GM18907 (cell line): ENCODE data around the gene CCDC141.
"Not testable (repeated sequence)": the region's sequence is repeated elsewhere in the genome, so short reads cannot be mapped to it uniquely, and the experiment has no call there.

Experiments
- ATAC-seq: cut with Tn5 transposase; IDR thresholded peaks from one replicate; pipeline ENCODE4 v1.9.1; 2021; ENCODE audit warnings: mild to moderate bottlenecking, moderate library complexity; ENCODE audit not compliant: unreplicated experiment

The CCDC141 gene

GRCh38 chr2:179049546-179050311 lies at the start of gene CCDC141:
CCDC141 (minus strand) TSS chr2:179050137; CDS start chr2:179049941, 196 bp downstream.
- ATAC-seq, result peak; percentile 67

GRCh38 chr2:179098080-179098689 lies 48.2 kb upstream of the CCDC141 start:
- no peak for ATAC-seq

GRCh38 chr2:179097131-179097530 lies 47.2 kb upstream of the CCDC141 start:
- ATAC-seq, result no peak

- peak; percentile 99 for ATAC-seq
These were observed 46.2 kb upstream of the CCDC141 start for GRCh38 chr2:179096090-179096489.

- not testable (repeated sequence) for ATAC-seq
These were observed 43.0 kb upstream of the CCDC141 start for GRCh38 chr2:179092912-179093311.

GRCh38 chr2:179082697-179083096 lies 32.8 kb upstream of the CCDC141 start:
- no peak for ATAC-seq

- no peak for ATAC-seq
These were observed 32.0 kb upstream of the CCDC141 start for GRCh38 chr2:179081954-179082353.

GRCh38 chr2:179072527-179072926 lies 22.6 kb upstream of the CCDC141 start:
- no peak for ATAC-seq

- no peak for ATAC-seq
These were observed 21.9 kb upstream of the CCDC141 start for GRCh38 chr2:179071810-179072355.

GRCh38 chr2:179070895-179071294 lies 21.0 kb upstream of the CCDC141 start:
- no peak for ATAC-seq

- ATAC-seq, result no peak
These were observed 19.7 kb upstream of the CCDC141 start for GRCh38 chr2:179069685-179070084.

GRCh38 chr2:179068991-179069643 lies 19.2 kb upstream of the CCDC141 start:
- no peak for ATAC-seq

- no peak for ATAC-seq
These were observed 9.2 kb upstream of the CCDC141 start for GRCh38 chr2:179059026-179059700.

GRCh38 chr2:179057737-179058136 lies 7.8 kb upstream of the CCDC141 start:
- no peak for ATAC-seq

GRCh38 chr2:179053568-179053967 lies 3.6 kb upstream of the CCDC141 start:
- not testable (repeated sequence) for ATAC-seq

GRCh38 chr2:179051250-179051649 lies 1.3 kb upstream of the CCDC141 start:
- ATAC-seq, result no peak

GRCh38 chr2:179050755-179051154 lies 818 bp upstream of the CCDC141 start:
- no peak for ATAC-seq

- ATAC-seq, result peak; percentile 49
These were observed 763 bp downstream of the CCDC141 start for GRCh38 chr2:179049203-179049545.

GRCh38 chr2:179048099-179048498 lies 1.8 kb downstream of the CCDC141 start:
- ATAC-seq, result no peak

- ATAC-seq, result not testable (repeated sequence)
These were observed 4.3 kb downstream of the CCDC141 start for GRCh38 chr2:179045602-179046001.

- no peak for ATAC-seq
These were observed 5.4 kb downstream of the CCDC141 start for GRCh38 chr2:179044500-179044899.
